Stimulated activated CD4-positive, alpha-beta T cell treated with anti-CD3 and anti-CD28 coated beads, Interleukin-15, amount 100 ng/mL, for 48 hours (primary cell): Measurements from ENCODE around the gene TSPAN33.
"Not testable (repeated sequence)": the region's sequence is repeated elsewhere in the genome, so short reads cannot be mapped to it uniquely, and the experiment has no call there.

Experiments used
- DNase-seq, 2 donors: peaks; one replicate each; pipeline ENCODE4 v3.0.0-alpha.2; 2020; ENCODE audit warnings: low read depth in 2 of 2

TSPAN33 gene

GRCh38 chr7:129170441-129171021 is 26.0 kb downstream of the TSPAN33 start:
- no peak for DNase-seq

DNA sequence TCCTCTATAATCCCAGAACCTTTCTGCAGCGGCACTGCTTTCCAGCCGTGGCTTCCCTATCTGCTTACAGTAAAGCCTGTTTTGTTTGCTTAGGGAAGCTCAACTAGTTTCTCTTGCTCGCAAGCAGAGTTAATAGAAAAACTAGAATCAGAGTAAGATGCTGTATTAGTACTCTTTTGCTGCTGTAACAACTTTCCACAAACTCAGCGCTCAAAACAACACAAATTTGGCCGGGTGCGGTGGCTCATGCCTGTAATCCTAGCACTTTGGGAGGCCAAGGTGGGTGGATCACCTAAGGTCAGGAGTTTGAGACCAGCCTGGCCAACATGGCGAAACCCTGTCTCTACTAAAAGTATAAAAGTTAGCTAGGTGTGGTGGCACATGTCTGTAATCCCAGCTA is 29.4 kb downstream of the TSPAN33 start:
- not testable (repeated sequence) for DNase-seq

GRCh38 chr7:129176916-129177710 is 32.6 kb downstream of the TSPAN33 start:
- DNase-seq = no peak

DNA sequence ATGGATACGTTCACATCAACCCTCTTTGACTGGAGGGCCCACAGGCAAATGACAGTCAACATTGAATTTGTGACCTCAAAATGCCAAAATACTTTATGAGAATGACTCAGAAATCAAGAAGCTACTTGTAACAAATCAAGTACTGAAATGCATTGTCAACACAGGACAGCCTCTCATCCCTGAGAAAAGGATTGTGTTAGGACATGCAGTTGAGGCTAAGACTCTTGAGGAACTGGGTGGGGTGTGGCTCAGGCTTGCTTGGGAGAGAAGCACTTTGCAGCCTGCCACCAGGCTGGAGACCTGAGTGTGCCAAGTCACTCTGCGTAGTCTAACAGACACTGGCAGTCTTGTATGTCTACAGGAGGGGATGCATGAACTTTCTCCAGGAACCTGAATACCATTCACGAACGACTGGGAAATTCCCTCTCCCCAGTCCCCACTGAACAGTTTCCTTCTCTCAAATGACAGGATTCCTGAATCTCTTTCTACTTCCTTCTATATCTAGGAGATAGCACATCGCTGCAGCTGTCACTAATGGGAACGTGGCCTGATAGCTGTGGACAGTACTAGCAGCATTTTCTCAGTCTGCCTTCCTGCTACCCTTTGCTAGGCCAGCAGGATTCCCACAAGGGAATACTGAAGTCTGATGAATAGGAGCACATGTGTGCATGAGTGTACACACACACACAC is 40.6 kb downstream of the TSPAN33 start:
- DNase-seq = no peak

GRCh38 chr7:129186749-129187260 is 42.3 kb downstream of the TSPAN33 start:
- no peak for DNase-seq

DNA sequence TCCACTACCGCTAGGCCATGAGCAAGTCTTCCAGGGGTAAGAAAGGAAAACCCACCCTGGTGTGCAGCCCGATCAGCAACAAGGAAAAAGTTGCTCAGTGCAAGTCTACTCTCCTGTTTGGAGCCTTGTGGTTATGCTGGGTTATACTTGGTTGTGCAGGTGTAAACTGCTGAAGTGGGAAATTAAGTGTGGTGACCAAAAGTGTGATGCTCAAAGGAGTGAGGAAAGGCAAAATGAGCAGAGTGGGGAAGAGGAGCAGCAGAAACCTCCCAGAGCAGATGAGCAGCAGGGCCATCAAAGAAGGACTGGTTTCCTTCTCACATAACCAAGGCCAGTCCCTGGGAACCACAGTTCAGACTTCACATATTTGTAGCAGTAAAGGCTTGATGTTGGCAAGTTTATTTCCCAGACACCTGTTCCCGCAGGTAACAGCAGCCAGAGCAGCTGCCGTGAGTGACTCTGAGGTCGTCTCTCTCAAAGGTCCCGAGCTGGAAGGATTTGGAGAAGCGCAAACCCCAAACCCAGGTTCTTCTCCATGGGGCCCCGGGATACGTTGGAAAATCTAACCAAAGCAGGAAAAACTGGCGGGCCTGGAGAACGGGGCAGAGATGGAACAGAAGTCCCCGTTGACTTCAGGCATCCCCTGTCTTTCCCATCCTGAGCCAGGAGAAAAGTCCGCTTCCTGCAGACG is 43.3 kb downstream of the TSPAN33 start:
- no peak for DNase-seq

- no peak for DNase-seq
Measured at GRCh38 chr7:129188372-129188891, 43.9 kb downstream of the TSPAN33 start, which contains the start of gene SMO. Gene SMO (plus strand): TSS chr7:129188633. CDS start chr7:129189152, 519 bp downstream.

DNA sequence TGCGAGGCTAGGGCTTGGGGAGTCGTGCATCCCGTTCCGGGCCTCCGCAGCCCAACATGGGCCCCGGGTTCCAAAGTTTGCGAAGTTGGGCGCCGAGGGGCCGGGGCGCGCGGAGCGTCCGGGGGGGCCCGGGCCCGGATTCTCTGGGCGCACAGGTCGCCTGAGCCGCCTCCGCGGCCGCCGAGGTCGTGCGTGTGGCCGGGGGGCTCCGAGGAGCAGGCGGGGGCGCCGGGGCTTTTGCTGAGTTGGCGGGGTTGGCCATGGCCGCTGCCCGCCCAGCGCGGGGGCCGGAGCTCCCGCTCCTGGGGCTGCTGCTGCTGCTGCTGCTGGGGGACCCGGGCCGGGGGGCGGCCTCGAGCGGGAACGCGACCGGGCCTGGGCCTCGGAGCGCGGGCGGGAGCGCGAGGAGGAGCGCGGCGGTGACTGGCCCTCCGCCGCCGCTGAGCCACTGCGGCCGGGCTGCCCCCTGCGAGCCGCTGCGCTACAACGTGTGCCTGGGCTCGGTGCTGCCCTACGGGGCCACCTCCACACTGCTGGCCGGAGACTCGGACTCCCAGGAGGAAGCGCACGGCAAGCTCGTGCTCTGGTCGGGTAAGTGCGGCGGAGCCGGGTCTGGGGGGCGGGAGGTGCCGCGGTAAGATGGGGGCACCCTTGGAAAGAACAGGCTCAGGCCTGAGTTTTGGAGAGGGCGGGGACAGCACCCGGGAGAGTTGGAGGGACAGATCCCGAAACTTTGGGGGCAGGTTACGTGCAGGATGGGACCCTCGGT is 44.6 kb downstream of the TSPAN33 start:
- no peak for DNase-seq

DNA sequence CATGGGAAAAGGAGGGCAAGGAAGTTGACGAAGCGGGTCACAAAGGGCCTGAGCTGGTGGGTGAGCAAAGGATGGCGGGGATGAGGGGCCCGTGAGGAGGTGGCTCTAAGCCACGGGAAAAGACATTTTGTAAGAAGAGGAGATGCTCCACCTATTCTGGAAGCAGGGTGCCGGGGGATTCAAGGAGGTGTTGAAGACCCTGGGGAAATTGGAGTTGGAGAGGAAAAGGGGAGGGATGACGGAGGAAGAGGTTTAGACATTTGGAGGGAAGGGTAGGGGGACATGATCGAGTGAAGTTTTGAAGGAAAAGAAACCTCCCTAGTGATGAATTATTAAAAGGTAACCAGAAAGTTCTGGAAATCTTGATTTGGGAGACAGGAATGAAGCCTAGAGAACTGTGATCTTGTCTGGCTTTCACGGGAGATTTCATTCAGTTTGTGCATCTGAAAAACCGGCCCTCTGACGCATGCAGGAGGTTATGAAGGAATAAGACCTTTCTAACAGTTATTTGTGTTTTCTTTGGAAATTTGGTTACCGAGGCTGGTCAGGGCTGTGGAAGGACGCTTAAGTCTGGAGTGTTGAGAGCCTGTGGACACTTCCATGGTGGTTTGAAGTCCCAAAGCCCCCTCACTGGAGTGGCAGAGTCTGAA is 45.3 kb downstream of the TSPAN33 start:
- no peak for DNase-seq

- DNase-seq = no peak
Measured at GRCh38 chr7:129191272-129191671, 46.8 kb downstream of the TSPAN33 start.

DNA sequence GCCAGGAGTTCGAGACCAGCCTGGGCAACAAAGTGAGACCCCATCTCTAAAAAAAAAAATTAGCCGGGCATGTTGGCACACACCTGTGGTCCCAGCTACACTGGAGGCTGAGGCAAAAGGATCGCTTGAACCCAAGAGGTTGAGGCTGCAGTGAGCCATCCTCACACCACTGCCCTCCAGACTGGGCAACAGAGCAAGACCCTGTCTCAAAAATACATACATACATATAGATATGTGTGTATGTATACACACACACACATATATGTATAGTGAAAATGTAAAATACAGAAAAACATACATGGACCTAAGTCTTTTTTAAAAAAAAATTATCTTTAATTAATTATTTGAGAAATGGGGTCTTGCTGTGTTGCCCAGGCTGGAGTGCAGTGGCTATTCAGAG is 49.4 kb downstream of the TSPAN33 start:
- no peak for DNase-seq

- DNase-seq = no peak
Measured at GRCh38 chr7:129197771-129198170, 53.3 kb downstream of the TSPAN33 start.

DNA sequence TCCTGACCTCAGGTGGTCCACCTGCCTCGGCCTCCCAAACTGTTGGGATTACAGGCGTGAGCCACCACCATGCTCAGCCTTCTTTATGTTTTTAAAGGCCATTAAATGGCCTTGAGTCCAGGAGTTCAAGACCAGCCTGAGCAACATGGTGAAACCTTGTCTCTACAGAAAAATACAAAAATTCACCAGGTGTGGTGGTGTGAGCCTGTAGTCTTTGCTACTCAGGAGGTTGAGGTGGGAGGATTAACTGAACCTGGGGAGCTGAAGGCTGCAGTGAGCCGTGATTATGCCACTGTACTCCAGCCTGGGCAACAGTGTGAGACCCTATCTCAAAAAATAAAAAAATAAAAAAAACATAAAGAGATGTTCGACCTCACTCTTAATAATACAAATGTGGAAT is 54.9 kb downstream of the TSPAN33 start:
- DNase-seq = no peak

- no peak for DNase-seq
Measured at GRCh38 chr7:129202058-129202777, 57.7 kb downstream of the TSPAN33 start.

- DNase-seq = no peak
Measured at GRCh38 chr7:129203050-129203741, 58.7 kb downstream of the TSPAN33 start.

GRCh38 chr7:129205126-129205818 is 60.8 kb downstream of the TSPAN33 start:
- no peak for DNase-seq

GRCh38 chr7:129205987-129206785 is 61.7 kb downstream of the TSPAN33 start:
- DNase-seq = no peak

DNA sequence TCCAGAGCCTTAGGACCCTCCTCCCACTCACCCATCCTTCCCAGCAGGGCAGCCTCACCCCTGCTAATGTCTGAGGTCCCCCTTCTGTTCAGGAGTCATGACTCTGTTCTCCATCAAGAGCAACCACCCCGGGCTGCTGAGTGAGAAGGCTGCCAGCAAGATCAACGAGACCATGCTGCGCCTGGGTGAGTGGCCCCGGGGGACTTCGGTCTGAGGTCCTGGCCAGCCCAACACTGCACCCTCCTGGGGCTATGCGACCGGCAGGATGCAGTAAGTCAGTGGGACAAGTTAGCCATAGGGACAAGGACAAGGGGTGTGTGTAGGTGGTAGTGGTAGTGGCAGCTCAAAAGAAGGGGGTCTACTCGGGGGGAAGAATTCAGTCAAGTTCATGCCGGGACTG is 64.2 kb downstream of the TSPAN33 start:
- no peak for DNase-seq
